Erythroblast (primary cell): ENCODE measurements around the gene ATG7.

Experiments
- GATA1 ChIP-seq: IDR thresholded peaks from 2 replicates; pipeline ENCODE4 v1.6.1; 2011; ENCODE audit warnings: low read depth, mild to moderate bottlenecking, control low read depth, low read length, moderate library complexity
- POLR2A ChIP-seq: IDR thresholded peaks from 2 replicates; pipeline ENCODE4 v1.6.1; 2011; ENCODE audit warnings: mild to moderate bottlenecking, low read length

DNA sequence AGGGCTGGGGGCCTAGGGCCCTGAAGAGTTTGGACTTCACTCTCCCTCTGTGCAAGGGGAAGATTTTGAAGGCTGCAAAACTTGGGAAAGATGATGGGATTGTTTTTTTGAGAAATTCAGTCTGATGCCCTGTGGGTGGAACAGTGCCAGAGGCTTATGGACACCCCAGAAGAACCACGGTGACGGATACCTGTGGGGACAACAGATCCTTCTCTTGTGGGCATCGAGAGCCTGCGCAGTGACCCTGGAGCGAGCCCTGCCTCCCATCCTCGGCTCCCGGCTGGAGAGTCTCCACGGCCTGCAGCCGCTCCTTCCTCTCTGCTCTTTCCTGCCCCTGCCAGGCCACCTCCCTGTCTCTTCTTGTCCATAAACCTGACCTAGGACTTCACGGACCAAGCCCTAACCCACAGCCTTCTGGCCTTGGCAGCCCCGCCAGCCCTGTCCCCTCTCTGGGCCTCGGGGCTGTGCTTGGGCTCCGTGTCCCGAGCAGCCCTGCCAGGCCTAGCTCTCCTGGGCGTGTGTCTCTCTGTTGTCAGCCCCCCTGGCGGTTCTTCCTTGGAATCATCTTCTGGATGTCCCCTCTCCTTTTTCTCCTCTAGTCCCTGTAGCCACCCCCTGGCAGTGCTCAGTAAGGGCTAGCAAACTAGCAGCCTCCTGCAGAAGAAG is 273.1 kb downstream of the ATG7 start:
- TF ChIP-seq POLR2A, result no peak
- no peak for TF ChIP-seq GATA1
